SK-N-SH (cell line): ENCODE data around the gene BCAR1. TPM values are rescaled to one million over a fixed set of nuclear protein-coding genes. Genes with fewer than 3 reads are reported as not detected.

Experiments used
- CTCF ChIA-PET: fragments of 300-600, 350-600 bp; formaldehyde crosslinking; extraction: SDS; loops from one replicate; lab custom pipeline; 2021; lab: Yijun Ruan, JAX
- POLR2A ChIA-PET: fragments of 350-600 bp; sonication (Branson Sonifier 250); formaldehyde crosslinking; extraction: SDS; loops from one replicate; lab custom pipeline; 2020; ENCODE audit warnings: antibody characterized with exemption, inconsistent platforms; lab: Yijun Ruan, JAX
- DNase-seq: peaks from one replicate; pipeline ENCODE4 v3.0.0; 2012
- H2AFZ ChIP-seq: fragments of 200-600 bp; sonication (generic); 2 replicates; pipeline ENCODE4 v1.8.1; 2016; ENCODE audit warnings: antibody characterized with exemption, mild to moderate bottlenecking, low read depth
- H3F3A ChIP-seq: fragments of 200-600 bp; sonication (generic); replicated peaks from 2 replicates; pipeline ENCODE3; 2016; ENCODE audit warnings: antibody characterized with exemption, mild to moderate bottlenecking; ENCODE audit not compliant: insufficient read depth
- H3K27ac ChIP-seq, 2 experiments: fragments of 200-500 bp in 1 of 2; fragments of 200-600 bp in 1 of 2; sonication (Bioruptor generic) in 1 of 2; sonication (generic), shearing (Covaris generic) in 1 of 2; 2 replicates each; pipeline versions ENCODE4 v1.5.1 to v1.6.1; 2014 to 2016; ENCODE audit warnings: low read depth in 2 of 2, inconsistent platforms in 1 of 2, low read length in 1 of 2, mild to moderate bottlenecking in 1 of 2, mixed read lengths in 1 of 2
- H3K27me3 ChIP-seq: fragments of 200-600 bp; sonication (generic), shearing (Covaris generic); 2 replicates; pipeline ENCODE4 v1.6.1; 2016; ENCODE audit warnings: mixed run types; ENCODE audit not compliant: insufficient read depth
- H3K36me3 ChIP-seq, 2 experiments: fragments of 200-500 bp in 1 of 2; fragments of 200-600 bp in 1 of 2; sonication (Bioruptor generic) in 1 of 2; sonication (generic) in 1 of 2; replicated peaks in 1 of 2; 2 replicates each; pipeline versions ENCODE3 to v1.5.1; 2014 to 2016; ENCODE audit warnings: low read length in 1 of 2, mild to moderate bottlenecking in 1 of 2; ENCODE audit not compliant: insufficient read depth in 2 of 2, control insufficient read depth in 1 of 2
- H3K4me1 ChIP-seq, 2 experiments: fragments of 200-500 bp in 1 of 2; fragments of 200-600 bp in 1 of 2; sonication (Bioruptor generic) in 1 of 2; sonication (generic), shearing (Covaris generic) in 1 of 2; 2 replicates each; pipeline versions ENCODE4 v1.5.1 to v1.6.1; 2014 to 2016; ENCODE audit warnings: low read depth in 1 of 2, low read length in 1 of 2, mixed run types in 1 of 2; ENCODE audit not compliant: insufficient read depth in 2 of 2, control insufficient read depth in 1 of 2
- H3K4me2 ChIP-seq: fragments of 200-600 bp; sonication (generic), shearing (Covaris generic); 2 replicates; pipeline ENCODE4 v1.6.1; 2017; ENCODE audit warnings: mixed run types
- H3K4me3 ChIP-seq, 2 experiments: fragments of 200-500 bp in 1 of 2; fragments of 200-600 bp in 1 of 2; sonication (Bioruptor generic) in 1 of 2; sonication (generic), shearing (Covaris generic) in 1 of 2; 2 replicates each; pipeline versions ENCODE4 v1.5.1 to v1.8.1; 2014 to 2016; ENCODE audit warnings: low read depth in 2 of 2, inconsistent platforms in 1 of 2, low read length in 1 of 2, mild to moderate bottlenecking in 1 of 2, mixed read lengths in 1 of 2, moderate library complexity in 1 of 2
- H3K79me2 ChIP-seq: fragments of 200-600 bp; sonication (generic); 2 replicates; pipeline ENCODE4 v1.8.1; 2017; ENCODE audit warnings: mild to moderate bottlenecking; ENCODE audit not compliant: insufficient read depth
- H3K9ac ChIP-seq: fragments of 200-600 bp; sonication (generic); 2 replicates; pipeline ENCODE4 v1.6.1; 2017; ENCODE audit warnings: mixed run types
- H3K9me2 ChIP-seq: fragments of 200-600 bp; sonication (generic); 2 replicates; pipeline ENCODE4 v1.6.1; 2017; ENCODE audit warnings: mixed run types
- H3K9me3 ChIP-seq: fragments of 200-600 bp; sonication (generic); 2 replicates; pipeline ENCODE4 v1.6.1; 2017; ENCODE audit warnings: mixed run types, mild to moderate bottlenecking, moderate library complexity
- H4K20me1 ChIP-seq: fragments of 200-600 bp; sonication (generic); 2 replicates; pipeline ENCODE4 v1.6.1; 2017; ENCODE audit warnings: mild to moderate bottlenecking, mixed run types; ENCODE audit not compliant: insufficient read depth
- ELF1 ChIP-seq: IDR thresholded peaks from 2 replicates; pipeline ENCODE4 v1.4.0; 2012
- EP300 ChIP-seq, 2 experiments: IDR thresholded peaks; 2 replicates each; pipeline versions ENCODE4 v1.4.0 to v1.6.1; 2012; ENCODE audit warnings: borderline replicate concordance in 1 of 2, low read depth in 1 of 2, low read length in 1 of 2
- FOXM1 ChIP-seq: IDR thresholded peaks from 2 replicates; pipeline ENCODE4 v1.4.0; 2012; ENCODE audit warnings: low read depth, mild to moderate bottlenecking
- GABPA ChIP-seq: IDR thresholded peaks from 2 replicates; pipeline ENCODE4 v1.4.0; 2012; ENCODE audit warnings: low read depth, mild to moderate bottlenecking
- JUND ChIP-seq: IDR thresholded peaks from 2 replicates; pipeline ENCODE4 v1.4.0; 2012
- MAX ChIP-seq: IDR thresholded peaks from 2 replicates; pipeline ENCODE4 v1.4.0; 2012; ENCODE audit warnings: low read depth
- MEF2A ChIP-seq: IDR thresholded peaks from 2 replicates; pipeline ENCODE4 v1.4.0; 2012; ENCODE audit warnings: low read depth, borderline replicate concordance
- MXI1 ChIP-seq: IDR thresholded peaks from 2 replicates; pipeline ENCODE4 v1.6.1; 2012; ENCODE audit warnings: mild to moderate bottlenecking, low read depth, low read length, improper control_type of control experiment
- NFIC ChIP-seq: IDR thresholded peaks from 2 replicates; pipeline ENCODE4 v1.4.0; 2012; ENCODE audit warnings: borderline replicate concordance
- NRF1 ChIP-seq: IDR thresholded peaks from 2 replicates; pipeline ENCODE4 v1.6.1; 2012; ENCODE audit warnings: low read depth, mild to moderate bottlenecking, low read length
- PBX3 ChIP-seq: IDR thresholded peaks from 2 replicates; pipeline ENCODE4; 2012
- POLR2AphosphoS5 ChIP-seq: IDR thresholded peaks from 2 replicates; pipeline ENCODE4 v1.6.1; 2012; ENCODE audit warnings: low read depth, low read length
- RAD21 ChIP-seq: IDR thresholded peaks from 2 replicates; pipeline ENCODE4 v1.6.1; 2012; ENCODE audit warnings: mild to moderate bottlenecking, low read length
- RFX5 ChIP-seq: IDR thresholded peaks from 2 replicates; pipeline ENCODE4 v1.6.1; 2012; ENCODE audit warnings: mild to moderate bottlenecking, improper control_type of control experiment, low read length
- RXRA ChIP-seq: IDR thresholded peaks from 2 replicates; pipeline ENCODE4 v1.4.0; 2012; ENCODE audit warnings: low read depth, mild to moderate bottlenecking, borderline replicate concordance
- SMC3 ChIP-seq: IDR thresholded peaks from 2 replicates; pipeline ENCODE4 v1.6.1; 2012; ENCODE audit warnings: low read depth, low read length, improper control_type of control experiment
- TCF12 ChIP-seq: IDR thresholded peaks from 2 replicates; pipeline ENCODE4 v1.4.0; 2012
- USF2 ChIP-seq: fragments of 150-350 bp; IDR thresholded peaks from 2 replicates; pipeline ENCODE4 v1.6.1; 2017; ENCODE audit warnings: antibody characterized with exemption, low read length, low read depth, borderline replicate concordance
- YY1 ChIP-seq: IDR thresholded peaks from 2 replicates; pipeline ENCODE4 v1.4.0; 2012; ENCODE audit warnings: low read depth, mild to moderate bottlenecking
- WGBS: methylation state at CpG from one replicate; pipeline ENCODE4 v1.1.6; 2017; ENCODE audit warnings: low lambda C conversion rate; 5-methylcytosine and 5-hydroxymethylcytosine counted together
- polyA plus RNA-seq, 3 experiments: library from polyadenylated mRNA; depleted of rRNA; stranded (reverse); fragments of >200 nt; gene quantifications; 2 replicates each; pipeline ENCODE4 v1.2.3, GENCODE V29; 2012
- TF ChIP-seq, protein P1 (sequence below): fragments of 150-350 bp; IDR thresholded peaks from 2 replicates; pipeline ENCODE4 v1.6.1; 2016; ENCODE audit warnings: mild to moderate bottlenecking, low read depth, low read length
- TF ChIP-seq, protein P2 (sequence below): IDR thresholded peaks from 2 replicates; pipeline ENCODE4 v1.4.0; 2012; ENCODE audit warnings: low read depth, borderline replicate concordance
- TF ChIP-seq, protein P3 (sequence below): IDR thresholded peaks from 2 replicates; pipeline ENCODE4 v1.4.0; 2012; ENCODE audit warnings: low read depth, borderline replicate concordance
- TF ChIP-seq, protein P4 (sequence below): IDR thresholded peaks from 2 replicates; pipeline ENCODE4 v1.6.1; 2012; ENCODE audit warnings: mild to moderate bottlenecking, low read depth, low read length, moderate library complexity

BCAR1 gene
- polyA plus RNA-seq, 1 of the 3 experiments (the other 2 are of a cell fraction) = 45.1 TPM

GRCh38 chr16:75256059-75256571 lies 4.7 kb upstream of the BCAR1 start (continued):
- TF ChIP-seq, protein P1, sequence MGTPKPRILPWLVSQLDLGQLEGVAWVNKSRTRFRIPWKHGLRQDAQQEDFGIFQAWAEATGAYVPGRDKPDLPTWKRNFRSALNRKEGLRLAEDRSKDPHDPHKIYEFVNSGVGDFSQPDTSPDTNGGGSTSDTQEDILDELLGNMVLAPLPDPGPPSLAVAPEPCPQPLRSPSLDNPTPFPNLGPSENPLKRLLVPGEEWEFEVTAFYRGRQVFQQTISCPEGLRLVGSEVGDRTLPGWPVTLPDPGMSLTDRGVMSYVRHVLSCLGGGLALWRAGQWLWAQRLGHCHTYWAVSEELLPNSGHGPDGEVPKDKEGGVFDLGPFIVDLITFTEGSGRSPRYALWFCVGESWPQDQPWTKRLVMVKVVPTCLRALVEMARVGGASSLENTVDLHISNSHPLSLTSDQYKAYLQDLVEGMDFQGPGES = no peak
- TF ChIP-seq POLR2AphosphoS5 = no peak
- no peak for TF ChIP-seq JUND
- TF ChIP-seq SMC3 = no peak
- TF ChIP-seq MEF2A = no peak
- TF ChIP-seq RXRA = no peak
- no peak for TF ChIP-seq PBX3
- TF ChIP-seq, all 33 proteins: peak for 0

DNA sequence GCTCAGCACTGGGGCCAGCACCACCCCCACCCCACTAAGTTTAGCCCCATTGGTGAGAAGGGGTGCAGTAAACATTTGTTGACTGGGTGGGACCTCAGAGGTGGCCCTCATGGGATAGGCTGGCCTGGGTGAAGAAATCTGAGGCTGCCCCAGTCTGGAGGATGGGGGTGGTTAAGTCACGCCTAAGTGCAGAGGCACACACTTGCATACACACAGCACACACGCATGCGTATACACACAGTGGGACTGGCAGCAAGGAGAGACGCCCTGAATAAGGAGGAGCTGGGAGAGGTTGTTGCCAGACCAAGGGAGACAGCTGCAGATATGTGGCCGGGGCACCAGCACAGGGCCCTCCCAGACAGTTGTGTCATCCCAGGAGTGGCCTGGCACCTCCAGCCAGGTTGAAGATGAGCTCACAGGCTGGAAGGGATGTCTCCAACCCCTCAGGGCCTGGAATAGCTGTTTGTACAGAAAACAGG lies 3.0 kb upstream of the BCAR1 start:
- H4K20me1 ChIP-seq = peaks cover 92% of the 10 kb centered on the region
- peaks cover 58 to 84% of the 10 kb centered on the region in 2 experiments; a peak in 3 of 4 replicates for H3K4me1 ChIP-seq
- WGBS = 51% methylated on average over 4 of the region's 5 CpGs
- H3F3A ChIP-seq = peaks cover 31% of the 10 kb centered on the region
- H3K27me3 ChIP-seq = no peaks in the 10 kb centered on the region
- peak; percentile 48 for DNase-seq
- no peaks in the 10 kb centered on the region for H3K9me3 ChIP-seq
- POLR2A ChIA-PET = interaction anchor here (1.2 kb wide), 1 partner anchor 10 kb away, joined by 5 read pairs; no protein-coding TSS in a partner anchor
- H3K4me3 ChIP-seq = no peak overlapping the region
- CTCF ChIA-PET = interaction anchor here (1.1 to 1.3 kb wide), 2 partner anchors 11 to 55 kb away, joined by 4 read pairs; no protein-coding TSS in a partner anchor
- no peaks in the 10 kb centered on the region for H3K9me2 ChIP-seq
- H3K27ac ChIP-seq = peak overlapping the region; percentile 86 to 88
- H3K36me3 ChIP-seq = peaks cover 0 to 3% of the 10 kb centered on the region in 2 experiments
- no peak overlapping the region for H2AFZ ChIP-seq
- H3K4me2 ChIP-seq = peak overlapping the region; percentile 60
- peaks cover 96% of the 10 kb centered on the region for H3K79me2 ChIP-seq
- H3K9ac ChIP-seq = peak overlapping the region; percentile 47; the same call in 1 of the 2 replicates
- TF ChIP-seq USF2 (no peak), MAX (no peak), TCF12 (no peak), YY1 (no peak), NFIC (no peak), GABPA (no peak), NRF1 (no peak), RAD21 (no peak), MXI1 (no peak), SMC3 (no peak), FOXM1 (no peak), ELF1 (no peak), EP300 (IDR thresholded peaks at IDR 0.05; ENCODE audit: borderline replicate concordance in 1 of 2, low read depth in 1 of 2, low read length in 1 of 2) (no peak), RFX5 (no peak)
- TF ChIP-seq, protein P2, sequence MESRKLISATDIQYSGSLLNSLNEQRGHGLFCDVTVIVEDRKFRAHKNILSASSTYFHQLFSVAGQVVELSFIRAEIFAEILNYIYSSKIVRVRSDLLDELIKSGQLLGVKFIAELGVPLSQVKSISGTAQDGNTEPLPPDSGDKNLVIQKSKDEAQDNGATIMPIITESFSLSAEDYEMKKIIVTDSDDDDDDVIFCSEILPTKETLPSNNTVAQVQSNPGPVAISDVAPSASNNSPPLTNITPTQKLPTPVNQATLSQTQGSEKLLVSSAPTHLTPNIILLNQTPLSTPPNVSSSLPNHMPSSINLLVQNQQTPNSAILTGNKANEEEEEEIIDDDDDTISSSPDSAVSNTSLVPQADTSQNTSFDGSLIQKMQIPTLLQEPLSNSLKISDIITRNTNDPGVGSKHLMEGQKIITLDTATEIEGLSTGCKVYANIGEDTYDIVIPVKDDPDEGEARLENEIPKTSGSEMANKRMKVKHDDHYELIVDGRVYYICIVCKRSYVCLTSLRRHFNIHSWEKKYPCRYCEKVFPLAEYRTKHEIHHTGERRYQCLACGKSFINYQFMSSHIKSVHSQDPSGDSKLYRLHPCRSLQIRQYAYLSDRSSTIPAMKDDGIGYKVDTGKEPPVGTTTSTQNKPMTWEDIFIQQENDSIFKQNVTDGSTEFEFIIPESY = no peak
- TF ChIP-seq, protein P3, sequence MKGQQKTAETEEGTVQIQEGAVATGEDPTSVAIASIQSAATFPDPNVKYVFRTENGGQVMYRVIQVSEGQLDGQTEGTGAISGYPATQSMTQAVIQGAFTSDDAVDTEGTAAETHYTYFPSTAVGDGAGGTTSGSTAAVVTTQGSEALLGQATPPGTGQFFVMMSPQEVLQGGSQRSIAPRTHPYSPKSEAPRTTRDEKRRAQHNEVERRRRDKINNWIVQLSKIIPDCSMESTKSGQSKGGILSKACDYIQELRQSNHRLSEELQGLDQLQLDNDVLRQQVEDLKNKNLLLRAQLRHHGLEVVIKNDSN = no peak
- TF ChIP-seq, protein P4, sequence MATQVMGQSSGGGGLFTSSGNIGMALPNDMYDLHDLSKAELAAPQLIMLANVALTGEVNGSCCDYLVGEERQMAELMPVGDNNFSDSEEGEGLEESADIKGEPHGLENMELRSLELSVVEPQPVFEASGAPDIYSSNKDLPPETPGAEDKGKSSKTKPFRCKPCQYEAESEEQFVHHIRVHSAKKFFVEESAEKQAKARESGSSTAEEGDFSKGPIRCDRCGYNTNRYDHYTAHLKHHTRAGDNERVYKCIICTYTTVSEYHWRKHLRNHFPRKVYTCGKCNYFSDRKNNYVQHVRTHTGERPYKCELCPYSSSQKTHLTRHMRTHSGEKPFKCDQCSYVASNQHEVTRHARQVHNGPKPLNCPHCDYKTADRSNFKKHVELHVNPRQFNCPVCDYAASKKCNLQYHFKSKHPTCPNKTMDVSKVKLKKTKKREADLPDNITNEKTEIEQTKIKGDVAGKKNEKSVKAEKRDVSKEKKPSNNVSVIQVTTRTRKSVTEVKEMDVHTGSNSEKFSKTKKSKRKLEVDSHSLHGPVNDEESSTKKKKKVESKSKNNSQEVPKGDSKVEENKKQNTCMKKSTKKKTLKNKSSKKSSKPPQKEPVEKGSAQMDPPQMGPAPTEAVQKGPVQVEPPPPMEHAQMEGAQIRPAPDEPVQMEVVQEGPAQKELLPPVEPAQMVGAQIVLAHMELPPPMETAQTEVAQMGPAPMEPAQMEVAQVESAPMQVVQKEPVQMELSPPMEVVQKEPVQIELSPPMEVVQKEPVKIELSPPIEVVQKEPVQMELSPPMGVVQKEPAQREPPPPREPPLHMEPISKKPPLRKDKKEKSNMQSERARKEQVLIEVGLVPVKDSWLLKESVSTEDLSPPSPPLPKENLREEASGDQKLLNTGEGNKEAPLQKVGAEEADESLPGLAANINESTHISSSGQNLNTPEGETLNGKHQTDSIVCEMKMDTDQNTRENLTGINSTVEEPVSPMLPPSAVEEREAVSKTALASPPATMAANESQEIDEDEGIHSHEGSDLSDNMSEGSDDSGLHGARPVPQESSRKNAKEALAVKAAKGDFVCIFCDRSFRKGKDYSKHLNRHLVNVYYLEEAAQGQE = no peak
